HL-60 (cell line): Measurements from ENCODE around the gene TRAPPC2.
A peak's percentile ranks its signal among the peaks of the same experiment; 100 is the strongest.

Source experiments
- CTCF ChIP-seq: IDR thresholded peaks from one replicate; pipeline ENCODE4 v1.5.1; 2011; ENCODE audit warnings: low read length, control low read depth, inconsistent platforms; ENCODE audit not compliant: insufficient read depth
- GABPA ChIP-seq: IDR thresholded peaks from 2 replicates; pipeline ENCODE4 v1.6.1; 2012; ENCODE audit warnings: low read depth
- POLR2AphosphoS5 ChIP-seq: IDR thresholded peaks from 2 replicates; pipeline ENCODE4 v1.6.1; 2012; ENCODE audit warnings: low read depth
- SPI1 ChIP-seq: IDR thresholded peaks from 2 replicates; pipeline ENCODE4 v1.6.1; 2012; ENCODE audit warnings: low read depth, mild to moderate bottlenecking, borderline replicate concordance
- TF ChIP-seq, protein P1 (sequence below): IDR thresholded peaks from 2 replicates; pipeline ENCODE4 v1.6.1; 2012; ENCODE audit warnings: low read depth; ENCODE audit not compliant: insufficient replicate concordance

DNA sequence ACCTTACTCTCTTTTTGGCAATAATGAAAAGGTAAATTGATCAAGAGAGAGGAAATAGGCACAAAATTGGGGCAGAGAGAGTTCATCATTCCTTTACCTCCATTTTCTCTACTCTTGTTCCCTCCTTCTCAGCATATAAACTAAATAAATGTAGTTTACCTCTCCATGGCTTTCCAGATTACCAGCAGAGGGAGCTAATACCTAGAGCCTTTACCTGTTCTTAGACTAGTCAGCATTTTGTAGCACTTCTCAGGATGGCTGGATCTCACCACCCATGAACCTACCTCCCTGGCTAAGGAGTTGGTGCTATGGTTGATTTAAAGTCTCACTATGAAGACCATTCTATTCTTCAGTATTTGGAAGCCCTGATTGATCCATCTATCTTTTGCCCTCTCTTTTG lies 15.8 kb upstream of the TRAPPC2 start:
- no peak for TF ChIP-seq POLR2AphosphoS5
- TF ChIP-seq, protein P1, sequence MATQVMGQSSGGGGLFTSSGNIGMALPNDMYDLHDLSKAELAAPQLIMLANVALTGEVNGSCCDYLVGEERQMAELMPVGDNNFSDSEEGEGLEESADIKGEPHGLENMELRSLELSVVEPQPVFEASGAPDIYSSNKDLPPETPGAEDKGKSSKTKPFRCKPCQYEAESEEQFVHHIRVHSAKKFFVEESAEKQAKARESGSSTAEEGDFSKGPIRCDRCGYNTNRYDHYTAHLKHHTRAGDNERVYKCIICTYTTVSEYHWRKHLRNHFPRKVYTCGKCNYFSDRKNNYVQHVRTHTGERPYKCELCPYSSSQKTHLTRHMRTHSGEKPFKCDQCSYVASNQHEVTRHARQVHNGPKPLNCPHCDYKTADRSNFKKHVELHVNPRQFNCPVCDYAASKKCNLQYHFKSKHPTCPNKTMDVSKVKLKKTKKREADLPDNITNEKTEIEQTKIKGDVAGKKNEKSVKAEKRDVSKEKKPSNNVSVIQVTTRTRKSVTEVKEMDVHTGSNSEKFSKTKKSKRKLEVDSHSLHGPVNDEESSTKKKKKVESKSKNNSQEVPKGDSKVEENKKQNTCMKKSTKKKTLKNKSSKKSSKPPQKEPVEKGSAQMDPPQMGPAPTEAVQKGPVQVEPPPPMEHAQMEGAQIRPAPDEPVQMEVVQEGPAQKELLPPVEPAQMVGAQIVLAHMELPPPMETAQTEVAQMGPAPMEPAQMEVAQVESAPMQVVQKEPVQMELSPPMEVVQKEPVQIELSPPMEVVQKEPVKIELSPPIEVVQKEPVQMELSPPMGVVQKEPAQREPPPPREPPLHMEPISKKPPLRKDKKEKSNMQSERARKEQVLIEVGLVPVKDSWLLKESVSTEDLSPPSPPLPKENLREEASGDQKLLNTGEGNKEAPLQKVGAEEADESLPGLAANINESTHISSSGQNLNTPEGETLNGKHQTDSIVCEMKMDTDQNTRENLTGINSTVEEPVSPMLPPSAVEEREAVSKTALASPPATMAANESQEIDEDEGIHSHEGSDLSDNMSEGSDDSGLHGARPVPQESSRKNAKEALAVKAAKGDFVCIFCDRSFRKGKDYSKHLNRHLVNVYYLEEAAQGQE = no peak
- peak; percentile 27 for TF ChIP-seq CTCF
- TF ChIP-seq GABPA = no peak
- TF ChIP-seq SPI1 = no peak
